GM10248 (cell line): ENCODE data around the gene STX19.

ENCODE experiments used
- CTCF ChIA-PET: fragments of 300-600 bp; sonication (Branson Sonifier 250); formaldehyde crosslinking; extraction: SDS; loops from one replicate; lab custom pipeline; 2021; ENCODE audit warnings: antibody characterized with exemption; lab: Yijun Ruan, JAX
- POLR2A ChIA-PET: fragments of 350-650 bp; sonication (Branson Sonifier 250); formaldehyde crosslinking; extraction: SDS; loops from one replicate; lab custom pipeline; 2020; ENCODE audit warnings: antibody characterized with exemption; lab: Yijun Ruan, JAX
- DNase-seq: peaks from one replicate; pipeline ENCODE4 v3.0.0; 2012; ENCODE audit errors: extremely low spot score
- TF ChIP-seq, protein P1 (sequence below): IDR thresholded peaks from 2 replicates; pipeline ENCODE4 v1.5.1; 2012; ENCODE audit warnings: mild to moderate bottlenecking, low read depth; ENCODE audit errors: extremely low read depth, missing control alignments, control extremely low read depth

The STX19 gene

DNA sequence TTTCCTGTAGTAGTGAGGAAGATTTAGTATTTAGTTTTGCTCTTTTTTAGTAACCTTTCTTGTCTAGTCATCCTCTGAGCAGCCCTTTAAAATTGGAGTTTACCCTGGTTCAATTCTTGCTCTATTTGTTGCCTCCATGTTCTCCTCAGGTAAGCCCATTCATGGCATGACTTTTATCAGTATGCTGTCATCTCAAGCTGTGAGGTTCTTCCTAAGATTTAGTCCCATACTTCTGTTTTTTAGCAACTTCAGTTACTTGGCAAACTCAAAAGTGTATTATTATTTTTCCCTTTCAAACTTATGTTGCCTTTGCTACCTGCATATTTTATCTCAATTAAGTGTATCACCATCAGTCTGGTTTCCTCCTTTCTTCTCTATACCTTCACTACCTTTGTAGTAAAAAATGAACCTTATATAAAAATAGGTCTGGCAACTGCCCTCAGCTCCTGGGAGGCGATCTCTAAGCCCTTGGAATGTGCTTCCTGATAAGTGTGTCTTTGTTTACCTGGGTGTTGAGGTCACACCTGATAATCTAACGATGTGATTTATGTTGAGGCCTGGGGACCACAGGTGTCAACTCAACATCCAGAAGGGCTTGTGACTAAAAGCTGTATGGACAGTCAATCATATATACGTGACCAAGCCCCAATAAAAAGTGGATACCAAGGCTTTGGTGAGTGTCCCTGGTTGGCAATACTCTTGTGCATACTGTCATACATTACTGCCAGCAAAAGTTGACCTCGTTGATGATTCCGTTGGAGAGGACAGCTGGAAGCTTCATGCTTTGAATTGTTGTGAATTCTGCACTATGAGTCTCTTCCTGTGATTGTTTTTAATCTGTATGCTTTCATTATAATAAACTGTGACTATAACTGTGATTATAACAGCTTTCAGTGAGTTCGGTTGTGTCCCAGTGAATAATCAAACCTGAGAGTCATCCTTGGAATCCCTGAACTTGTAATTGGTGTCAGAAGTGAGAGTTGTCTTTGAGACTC lies 38.4 kb upstream of the STX19 start:
- ChIA-PET POLR2A (no interaction called here), CTCF (interaction anchor here (0.7 to 3.6 kb wide), 3 partner anchors 19 to 36 kb away, joined by 3 to 21 read pairs (median 3); no protein-coding TSS in a partner anchor)
- no peak for DNase-seq
- TF ChIP-seq, protein P1, sequence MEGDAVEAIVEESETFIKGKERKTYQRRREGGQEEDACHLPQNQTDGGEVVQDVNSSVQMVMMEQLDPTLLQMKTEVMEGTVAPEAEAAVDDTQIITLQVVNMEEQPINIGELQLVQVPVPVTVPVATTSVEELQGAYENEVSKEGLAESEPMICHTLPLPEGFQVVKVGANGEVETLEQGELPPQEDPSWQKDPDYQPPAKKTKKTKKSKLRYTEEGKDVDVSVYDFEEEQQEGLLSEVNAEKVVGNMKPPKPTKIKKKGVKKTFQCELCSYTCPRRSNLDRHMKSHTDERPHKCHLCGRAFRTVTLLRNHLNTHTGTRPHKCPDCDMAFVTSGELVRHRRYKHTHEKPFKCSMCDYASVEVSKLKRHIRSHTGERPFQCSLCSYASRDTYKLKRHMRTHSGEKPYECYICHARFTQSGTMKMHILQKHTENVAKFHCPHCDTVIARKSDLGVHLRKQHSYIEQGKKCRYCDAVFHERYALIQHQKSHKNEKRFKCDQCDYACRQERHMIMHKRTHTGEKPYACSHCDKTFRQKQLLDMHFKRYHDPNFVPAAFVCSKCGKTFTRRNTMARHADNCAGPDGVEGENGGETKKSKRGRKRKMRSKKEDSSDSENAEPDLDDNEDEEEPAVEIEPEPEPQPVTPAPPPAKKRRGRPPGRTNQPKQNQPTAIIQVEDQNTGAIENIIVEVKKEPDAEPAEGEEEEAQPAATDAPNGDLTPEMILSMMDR: no peak

DNA sequence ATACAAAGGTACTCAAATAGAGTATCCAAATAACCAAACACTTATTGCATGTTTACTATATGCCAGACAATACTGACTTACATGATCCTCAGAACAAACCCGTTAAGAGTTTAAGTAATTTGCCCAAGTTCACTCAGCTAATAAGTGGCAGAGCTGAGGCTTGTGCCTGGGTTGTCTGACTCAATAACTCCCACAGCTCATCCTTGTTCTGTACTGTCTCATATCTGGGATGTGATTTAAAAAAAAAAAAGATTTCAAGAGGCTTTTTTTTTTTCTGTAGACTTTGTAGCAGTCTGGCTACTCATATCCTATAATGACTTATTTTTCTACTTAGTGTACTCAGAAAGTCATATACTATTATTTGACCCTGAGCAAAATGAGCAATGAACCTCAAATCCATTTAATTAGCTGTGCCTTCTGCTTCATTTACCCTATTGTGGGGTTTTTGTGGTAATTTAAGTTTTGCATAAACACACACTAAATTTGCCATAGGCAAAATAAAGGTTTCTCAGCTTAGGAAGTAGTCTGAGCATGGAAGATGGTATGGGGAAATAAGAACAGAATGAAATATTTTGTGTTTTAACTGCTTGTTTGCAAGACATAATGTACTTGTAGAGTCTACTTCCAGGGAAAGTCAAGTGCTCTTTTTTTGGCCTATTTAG lies 37.6 kb upstream of the STX19 start:
- no peak for DNase-seq
- TF ChIP-seq, protein P1: no peak
- ChIA-PET POLR2A (no interaction called here), CTCF (no interaction called here)

DNA sequence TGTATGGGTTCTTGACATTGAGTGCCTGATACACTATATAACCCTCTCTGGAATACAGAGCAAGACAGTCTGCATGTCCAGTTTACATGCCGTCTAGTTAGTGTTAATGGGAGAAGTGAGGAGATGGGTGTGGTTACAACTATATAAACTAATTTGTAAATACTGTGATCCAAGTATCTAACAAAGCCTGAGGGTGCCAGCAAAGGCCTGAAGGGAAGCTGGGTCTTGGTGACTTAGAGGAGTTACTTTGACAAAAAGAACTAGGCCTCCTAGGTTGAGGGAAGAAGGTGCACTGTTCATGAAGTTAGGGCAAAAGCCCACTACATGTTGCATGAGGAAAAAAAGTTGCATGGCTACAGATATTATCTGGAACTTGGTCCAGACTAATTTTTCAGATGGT lies 36.7 kb upstream of the STX19 start:
- TF ChIP-seq, protein P1: no peak
- CTCF ChIA-PET: no interaction called here
- POLR2A ChIA-PET: no interaction called here
- DNase-seq: no peak

DNA sequence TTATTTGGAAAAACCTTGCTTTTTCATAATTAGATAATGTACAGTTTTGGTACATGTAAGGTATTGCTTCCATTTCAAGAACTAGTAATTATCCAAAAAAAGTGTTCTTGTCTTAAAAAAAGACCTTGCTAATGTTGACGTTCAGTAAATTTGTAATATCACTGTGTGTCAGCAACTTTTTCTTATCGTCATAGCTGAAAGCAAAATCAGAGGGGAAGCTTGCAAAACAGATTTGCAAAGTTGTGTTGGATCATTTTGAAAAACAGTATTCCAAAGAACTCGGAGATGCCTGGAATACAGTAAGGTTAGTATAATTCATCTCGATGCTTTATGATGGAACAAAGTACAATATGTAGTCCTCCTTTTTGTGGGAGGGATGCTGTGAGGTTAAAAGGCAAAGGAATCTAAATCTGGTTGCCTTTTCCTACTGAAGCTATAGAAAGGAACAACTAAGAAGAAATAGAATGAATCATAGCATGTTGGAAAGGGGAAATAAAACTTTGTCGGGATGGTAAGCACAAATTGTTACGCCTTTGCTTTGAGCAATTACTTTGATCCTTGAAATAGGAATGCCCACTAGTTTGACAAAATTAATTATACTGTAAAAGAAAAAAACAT lies 36.0 kb upstream of the STX19 start:
- ChIA-PET CTCF (no interaction called here), POLR2A (no interaction called here)
- DNase-seq: no peak
- TF ChIP-seq, protein P1: no peak

GRCh38 chr3:94063496-94064119 lies 35.2 kb upstream of the STX19 start:
- ChIA-PET POLR2A (no interaction called here), CTCF (interaction anchor here (1.6 to 1.7 kb wide), 2 partner anchors 43 to 60 kb away, joined by 3 to 10 read pairs; no protein-coding TSS in a partner anchor)
- TF ChIP-seq, protein P1: no peak
- DNase-seq: no peak
